ENCODE data around the gene CPVL.

- TF ChIP-seq POLR2A (IDR thresholded peaks at IDR 0.05; ENCODE audit: low read length), result no peak
- no peak for TF ChIP-seq GATA1 (IDR thresholded peaks at IDR 0.05; ENCODE audit: low read depth, low read length)
Measured at GRCh38 chr7:28983396-28984190, 162.7 kb downstream of the CPVL start.

Data from erythroblast (primary cell).